Activated T-cell treated with anti-CD3 and anti-CD28 coated beads, Interleukin-2, amount 50 U/mL, for 4 hours (primary cell): ENCODE results near the gene OR2A5. TPM values are rescaled to one million over a fixed set of nuclear protein-coding genes. Genes with fewer than 3 reads are reported as not detected.
"Not testable (repeated sequence)": the region's sequence is repeated elsewhere in the genome, so short reads cannot be mapped to it uniquely, and the experiment has no call there.

Source experiments
- ATAC-seq, 2 donors: fragments of 200-7000 bp; cut with Tn5 transposase; one replicate each; pipeline ENCODE4 v1.10.0; 2021
- DNase-seq: peaks from one replicate; pipeline ENCODE4 v3.0.0-alpha.2; 2020
- H3K27me3 Mint-ChIP-seq: one replicate; pipeline ENCODE4 v1.8.0; 2021; ENCODE audit warnings: low read depth, mixed read lengths
- H3K36me3 Mint-ChIP-seq: one replicate; pipeline ENCODE4 v1.8.0; 2022; ENCODE audit warnings: mixed read lengths; ENCODE audit not compliant: insufficient read depth
- H3K4me1 Mint-ChIP-seq: one replicate; pipeline ENCODE4 v1.8.0; 2021; ENCODE audit warnings: low read depth, mixed read lengths
- H3K4me3 Mint-ChIP-seq: one replicate; pipeline ENCODE4 v1.8.0; 2021; ENCODE audit warnings: mild to moderate bottlenecking, moderate library complexity, mixed read lengths
- H3K9me3 Mint-ChIP-seq: one replicate; pipeline ENCODE4 v1.8.0; 2021; ENCODE audit warnings: mixed read lengths
- total RNA-seq, 3 donors: library from RNA; stranded (reverse); gene quantifications; one replicate each; pipeline ENCODE4 v1.2.1, GENCODE V29; 2021

OR2A5 gene, protein sequence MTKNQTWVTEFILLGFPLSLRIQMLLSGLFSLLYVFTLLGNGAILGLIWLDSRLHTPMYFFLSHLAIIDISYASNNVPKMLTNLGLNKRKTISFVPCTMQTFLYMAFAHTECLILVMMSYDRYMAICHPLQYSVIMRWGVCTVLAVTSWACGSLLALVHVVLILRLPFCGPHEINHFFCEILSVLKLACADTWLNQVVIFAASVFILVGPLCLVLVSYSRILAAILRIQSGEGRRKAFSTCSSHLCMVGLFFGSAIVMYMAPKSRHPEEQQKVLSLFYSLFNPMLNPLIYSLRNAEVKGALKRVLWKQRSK
- total RNA-seq = not detected

GRCh38 chr7:144048648-144049047 lies at the start of gene OR2A5:
Gene OR2A5 (plus strand): TSS chr7:144048948. CDS start chr7:144050402, 1,454 bp downstream.
- H3K4me1 Mint-ChIP-seq = no peaks in the 10 kb centered on the region
- ATAC-seq (no peak), DNase-seq (no peak)
- H3K27me3 Mint-ChIP-seq = peaks cover 3% of the 10 kb centered on the region
- no peaks in the 10 kb centered on the region for H3K36me3 Mint-ChIP-seq
- no peak within 1 kb of the TSS for H3K4me3 Mint-ChIP-seq
- no peaks in the 10 kb centered on the region for H3K9me3 Mint-ChIP-seq

DNA sequence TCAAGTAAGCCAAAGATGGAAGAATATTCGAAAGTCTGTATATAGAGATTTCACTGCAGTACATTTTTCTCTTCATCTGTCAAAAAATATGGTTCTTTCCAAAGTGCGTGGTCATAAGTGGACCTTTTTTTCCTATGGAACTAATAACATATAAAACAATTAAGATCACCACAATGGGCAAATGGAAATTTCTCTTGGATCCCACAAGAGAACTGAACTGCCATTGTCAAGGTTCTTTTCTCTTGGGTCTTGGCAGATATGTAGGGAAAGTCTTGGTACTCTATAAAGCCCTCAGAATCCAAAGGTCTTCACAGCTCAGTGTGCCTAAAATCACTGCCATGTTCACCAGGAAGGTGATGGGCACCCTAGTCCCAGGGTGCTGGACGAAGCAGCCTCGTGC lies 48.7 kb upstream of the OR2A5 start, which contains the start of gene OR6B1:
Gene OR6B1 (plus strand): TSS at position 301 of the 400 bp plus-strand sequence. CDS start 3,677 bp downstream, outside the sequence.
- Mint-ChIP-seq H3K9me3 (no peaks in the 10 kb centered on the region), H3K4me3 (no peak within 1 kb of the TSS), H3K36me3 (no peaks in the 10 kb centered on the region), H3K4me1 (no peaks in the 10 kb centered on the region), H3K27me3 (no peaks in the 10 kb centered on the region)
- no peak for ATAC-seq
- DNase-seq = no peak

GRCh38 chr7:144001543-144001942 lies 47.2 kb upstream of the OR2A5 start:
- H3K4me1 Mint-ChIP-seq = no peaks in the 10 kb centered on the region
- ATAC-seq (no peak), DNase-seq (no peak)
- H3K27me3 Mint-ChIP-seq = peaks cover under 1% of the 10 kb centered on the region
- no peak overlapping the region for H3K4me3 Mint-ChIP-seq
- H3K9me3 Mint-ChIP-seq = no peaks in the 10 kb centered on the region
- no peaks in the 10 kb centered on the region for H3K36me3 Mint-ChIP-seq

- Mint-ChIP-seq H3K36me3 (no peaks in the 10 kb centered on the region), H3K4me1 (no peaks in the 10 kb centered on the region), H3K27me3 (peaks cover 7% of the 10 kb centered on the region), H3K4me3 (no peak overlapping the region), H3K9me3 (peaks cover 10% of the 10 kb centered on the region)
- DNase-seq (no peak), ATAC-seq (no peak)
Observed at GRCh38 chr7:144004703-144005102, 44.0 kb upstream of the OR2A5 start.

DNA sequence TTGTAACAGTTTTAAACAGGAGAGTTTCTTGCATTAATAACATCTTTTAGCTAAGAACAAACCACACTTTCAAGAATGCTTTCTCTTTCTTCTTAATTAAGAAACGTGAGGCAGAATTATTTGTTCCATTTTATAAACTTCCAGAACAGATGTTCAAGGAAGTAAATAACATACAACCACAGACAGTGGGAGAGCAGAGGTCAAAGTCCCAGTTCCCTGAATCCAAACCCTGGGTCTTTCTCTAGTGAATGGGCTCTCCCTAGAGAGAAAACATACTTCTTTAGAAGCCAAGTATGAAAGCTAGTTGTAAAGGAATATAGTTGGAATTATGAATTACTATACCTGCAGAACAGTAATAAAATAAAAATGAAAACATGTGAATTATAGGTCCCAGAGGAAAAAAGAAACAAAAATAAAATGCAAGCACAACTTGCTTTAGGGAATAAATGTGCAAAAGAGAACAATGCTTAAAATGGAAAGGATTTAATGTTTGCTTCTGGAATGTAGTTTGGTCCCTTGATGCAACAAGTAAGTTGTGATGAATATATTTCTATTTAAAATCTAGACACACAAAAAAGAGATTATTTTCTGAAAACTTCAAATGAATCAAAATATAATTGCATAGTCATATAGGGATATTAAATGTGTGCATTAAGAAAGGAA lies 42.6 kb upstream of the OR2A5 start:
- ATAC-seq (no peak), DNase-seq (no peak)
- H3K36me3 Mint-ChIP-seq = no peaks in the 10 kb centered on the region
- H3K9me3 Mint-ChIP-seq = peaks cover 14% of the 10 kb centered on the region
- no peaks in the 10 kb centered on the region for H3K4me1 Mint-ChIP-seq
- peaks cover 7% of the 10 kb centered on the region for H3K27me3 Mint-ChIP-seq
- no peak overlapping the region for H3K4me3 Mint-ChIP-seq

- H3K4me1 Mint-ChIP-seq = no peaks in the 10 kb centered on the region
- H3K4me3 Mint-ChIP-seq = no peak overlapping the region
- no peaks in the 10 kb centered on the region for H3K36me3 Mint-ChIP-seq
Observed at GRCh38 chr7:144006692-144007042, 42.1 kb upstream of the OR2A5 start.

GRCh38 chr7:144009361-144009760 lies 39.4 kb upstream of the OR2A5 start:
- Mint-ChIP-seq H3K27me3 (peaks cover 7% of the 10 kb centered on the region), H3K4me1 (no peaks in the 10 kb centered on the region), H3K36me3 (no peaks in the 10 kb centered on the region), H3K4me3 (no peak overlapping the region), H3K9me3 (peaks cover 14% of the 10 kb centered on the region)
- DNase-seq = no peak
- ATAC-seq = no peak

More at GRCh38 chr7:144006692-144007042, 42.1 kb upstream of the OR2A5 start:
- ATAC-seq = no peak
- Mint-ChIP-seq H3K9me3 (peaks cover 14% of the 10 kb centered on the region), H3K27me3 (peaks cover 7% of the 10 kb centered on the region)
- DNase-seq = no peak

GRCh38 chr7:144010061-144010460 lies 38.7 kb upstream of the OR2A5 start:
- ATAC-seq, H3K36me3 Mint-ChIP-seq, DNase-seq, H3K4me1 Mint-ChIP-seq, H3K4me3 Mint-ChIP-seq: not testable (repeated sequence)
- Mint-ChIP-seq H3K9me3 (peaks cover 14% of the 10 kb centered on the region), H3K27me3 (peaks cover 11% of the 10 kb centered on the region)

GRCh38 chr7:144010821-144011220 lies 37.9 kb upstream of the OR2A5 start:
- H3K4me3 Mint-ChIP-seq, H3K36me3 Mint-ChIP-seq, DNase-seq, ATAC-seq, H3K4me1 Mint-ChIP-seq: not testable (repeated sequence)
- peaks cover 12% of the 10 kb centered on the region for H3K27me3 Mint-ChIP-seq
- peaks cover 14% of the 10 kb centered on the region for H3K9me3 Mint-ChIP-seq

- H3K27me3 Mint-ChIP-seq = peaks cover 11% of the 10 kb centered on the region
- peaks cover 14% of the 10 kb centered on the region for H3K9me3 Mint-ChIP-seq
Observed at GRCh38 chr7:144011458-144012230, 37.1 kb upstream of the OR2A5 start.

DNA sequence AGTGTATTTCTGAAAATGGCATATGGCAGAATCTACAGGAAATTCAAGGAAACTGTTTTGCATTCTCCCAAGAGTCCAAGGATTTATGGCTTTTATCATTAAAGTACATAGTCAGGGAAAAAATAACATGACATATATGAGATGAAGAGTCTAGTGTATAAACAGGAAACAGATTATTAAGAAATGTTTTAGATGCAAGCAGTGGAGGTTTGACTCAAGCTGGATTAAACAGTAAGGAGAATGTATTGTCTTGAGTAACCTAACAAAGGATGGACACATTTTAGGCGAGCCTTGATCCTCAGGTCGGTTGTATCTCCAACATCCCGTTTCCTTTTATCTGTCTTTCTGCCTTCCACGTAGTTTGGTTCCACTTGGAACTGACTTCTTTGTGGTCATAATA lies 30.7 kb upstream of the OR2A5 start:
- no peaks in the 10 kb centered on the region for H3K36me3 Mint-ChIP-seq
- H3K4me3 Mint-ChIP-seq = no peak overlapping the region
- no peak for ATAC-seq
- no peak for DNase-seq
- H3K27me3 Mint-ChIP-seq = peaks cover 6% of the 10 kb centered on the region
- no peaks in the 10 kb centered on the region for H3K9me3 Mint-ChIP-seq
- no peaks in the 10 kb centered on the region for H3K4me1 Mint-ChIP-seq

More at GRCh38 chr7:144011458-144012230, 37.1 kb upstream of the OR2A5 start:
- no peaks in the 10 kb centered on the region for H3K4me1 Mint-ChIP-seq
- H3K36me3 Mint-ChIP-seq = no peaks in the 10 kb centered on the region
- no peak for ATAC-seq
- no peak for DNase-seq
- H3K4me3 Mint-ChIP-seq = no peak overlapping the region

GRCh38 chr7:144019457-144019856 lies 29.3 kb upstream of the OR2A5 start:
- DNase-seq (no peak), ATAC-seq (no peak)
- peaks cover 6% of the 10 kb centered on the region for H3K27me3 Mint-ChIP-seq
- H3K36me3 Mint-ChIP-seq = no peaks in the 10 kb centered on the region
- H3K9me3 Mint-ChIP-seq = no peaks in the 10 kb centered on the region
- no peaks in the 10 kb centered on the region for H3K4me1 Mint-ChIP-seq
- H3K4me3 Mint-ChIP-seq = no peak overlapping the region

GRCh38 chr7:144020340-144020739 lies 28.4 kb upstream of the OR2A5 start:
- Mint-ChIP-seq H3K27me3 (no peaks in the 10 kb centered on the region), H3K4me3 (no peak overlapping the region), H3K9me3 (no peaks in the 10 kb centered on the region), H3K4me1 (no peaks in the 10 kb centered on the region), H3K36me3 (no peaks in the 10 kb centered on the region)
- DNase-seq (no peak), ATAC-seq (no peak)

DNA sequence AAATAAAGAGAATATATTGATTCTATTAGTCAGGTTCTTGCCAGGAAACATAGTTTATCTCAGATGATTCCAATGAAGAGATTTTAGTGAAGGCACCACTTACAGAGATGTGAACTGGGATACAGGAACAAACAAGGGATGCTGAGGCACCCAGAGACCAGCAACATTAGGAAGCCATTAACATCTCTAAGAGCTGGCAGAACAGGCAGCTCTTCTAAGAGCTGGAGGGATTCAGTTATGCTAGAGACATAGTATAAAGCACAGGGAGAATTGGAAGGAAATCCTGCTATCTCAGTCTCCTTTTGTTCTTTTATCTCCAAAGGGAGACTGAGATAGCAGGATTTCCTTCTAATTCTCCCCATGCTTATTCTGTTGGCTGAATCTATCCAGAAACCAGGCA lies 26.6 kb upstream of the OR2A5 start:
- H3K9me3 Mint-ChIP-seq = no peaks in the 10 kb centered on the region
- no peak for ATAC-seq
- H3K4me3 Mint-ChIP-seq = no peak overlapping the region
- no peaks in the 10 kb centered on the region for H3K36me3 Mint-ChIP-seq
- H3K27me3 Mint-ChIP-seq = no peaks in the 10 kb centered on the region
- no peak for DNase-seq
- no peaks in the 10 kb centered on the region for H3K4me1 Mint-ChIP-seq
